Endothelial cell of umbilical vein (primary cell): ENCODE data around the gene SHFL. TPM values are rescaled to one million over a fixed set of nuclear protein-coding genes. Genes with fewer than 3 reads are reported as not detected.

Experiments used
- BruUV-seq: library from RNA; stranded (reverse); fragments of 400-500 nt; replicated peaks from 2 replicates; lab custom pipeline; 2021; lab: Mats Ljungman, UMichigan
- CTCF ChIA-PET: fragments of 300-600, 350-600 bp; sonication (Branson Sonifier 250); formaldehyde crosslinking; loops from one replicate; lab custom pipeline; 2021; ENCODE audit warnings: antibody characterized with exemption, inconsistent platforms; lab: Charles Lee
- POLR2A ChIA-PET: fragments of 300-600, 350-600 bp; sonication (Branson Sonifier 250); formaldehyde crosslinking; loops from one replicate; lab custom pipeline; 2021; ENCODE audit warnings: antibody characterized with exemption, inconsistent platforms; lab: Charles Lee
- DNase-seq: peaks from one replicate; pipeline ENCODE4 v3.0.0-alpha.2; 2011; ENCODE audit warnings: low read depth, low spot score
- FAIRE-seq: peaks from 2 replicates; lab custom pipeline; 2011; peaks lifted over from hg19 to GRCh38; lab: Jason Lieb, UNC
- H2AFZ ChIP-seq: 2 replicates; pipeline ENCODE4 v1.6.0; 2012; ENCODE audit warnings: low read depth, low read length, control low read depth, inconsistent platforms
- H3K27ac ChIP-seq: 2 replicates; pipeline ENCODE4 v1.5.1; 2011; ENCODE audit warnings: low read depth, mild to moderate bottlenecking, control low read depth, low read length, moderate library complexity; ENCODE audit not compliant: insufficient read depth
- H3K27me3 ChIP-seq, 2 experiments: 2 replicates each; pipeline versions ENCODE4 v1.6.0 to v1.6.1; 2011; ENCODE audit warnings: low read length in 2 of 2, mixed read lengths in 1 of 2; ENCODE audit not compliant: control insufficient read depth in 2 of 2, insufficient read depth in 2 of 2
- H3K36me3 ChIP-seq, 2 experiments: 2 replicates in 1 of 2; 3 replicates in 1 of 2; pipeline ENCODE4 v1.5.1; 2011; ENCODE audit warnings: low read length in 2 of 2, mild to moderate bottlenecking in 1 of 2, moderate library complexity in 1 of 2; ENCODE audit not compliant: control insufficient read depth in 2 of 2, insufficient read depth in 2 of 2; ENCODE audit errors: extremely low read depth in 1 of 2
- H3K4me1 ChIP-seq: 3 replicates; pipeline ENCODE4 v1.5.1; 2011; ENCODE audit warnings: mild to moderate bottlenecking, low read length; ENCODE audit not compliant: control insufficient read depth, insufficient read depth; ENCODE audit errors: extremely low read depth
- H3K4me2 ChIP-seq: 2 replicates; pipeline ENCODE4 v1.6.1; 2011; ENCODE audit warnings: low read length, control low read depth, mixed read lengths; ENCODE audit not compliant: insufficient read depth
- H3K4me3 ChIP-seq, 3 experiments: fragments of 200-600 bp in 1 of 3; sonication (generic), shearing (Covaris generic) in 1 of 3; replicated peaks in 1 of 3; 2 replicates each; pipeline ENCODE4 v1.5.1; 2011 to 2016; ENCODE audit warnings: control low read depth in 3 of 3, low read length in 3 of 3, mild to moderate bottlenecking in 2 of 3, inconsistent platforms in 1 of 3, low read depth in 1 of 3, moderate library complexity in 1 of 3; ENCODE audit not compliant: insufficient read depth in 1 of 3
- H3K79me2 ChIP-seq: 2 replicates; pipeline ENCODE4 v1.6.0; 2012; ENCODE audit warnings: low read length, inconsistent platforms; ENCODE audit not compliant: control insufficient read depth, insufficient read depth
- H3K9ac ChIP-seq: replicated peaks from 2 replicates; pipeline ENCODE3; 2011; ENCODE audit warnings: low read length, control low read depth; ENCODE audit not compliant: insufficient read depth; ENCODE audit errors: extremely low read depth
- H3K9me1 ChIP-seq: replicated peaks from 3 replicates; pipeline ENCODE4 v1.6.0; 2011; ENCODE audit warnings: mild to moderate bottlenecking, low read length; ENCODE audit not compliant: control insufficient read depth, insufficient read depth; ENCODE audit errors: extremely low read depth
- H3K9me3 ChIP-seq: replicated peaks from 2 replicates; pipeline ENCODE4 v1.5.1; 2012; ENCODE audit warnings: low read length, inconsistent platforms; ENCODE audit not compliant: control insufficient read depth, insufficient read depth
- H4K20me1 ChIP-seq: replicated peaks from 2 replicates; pipeline ENCODE3; 2011; ENCODE audit warnings: mild to moderate bottlenecking, low read length; ENCODE audit not compliant: control insufficient read depth, insufficient read depth; ENCODE audit errors: extremely low read depth
- CTCF ChIP-seq, 2 donors: IDR thresholded peaks; 1 replicate in 1 of 2; 2 replicates in 1 of 2; pipeline ENCODE4 v1.5.1; 2011; ENCODE audit warnings: low read length in 2 of 2, mild to moderate bottlenecking in 2 of 2, moderate library complexity in 2 of 2, control low read depth in 1 of 2, inconsistent platforms in 1 of 2, low read depth in 1 of 2; ENCODE audit not compliant: insufficient read depth in 1 of 2; ENCODE audit errors: extremely low read depth in 1 of 2
- EZH2 ChIP-seq: IDR thresholded peaks from 2 replicates; pipeline ENCODE4 v1.6.1; 2012; ENCODE audit warnings: borderline replicate concordance, low read depth, mild to moderate bottlenecking, moderate library complexity, low read length, inconsistent platforms; ENCODE audit not compliant: severe bottlenecking
- FOS ChIP-seq: IDR thresholded peaks from 2 replicates; pipeline ENCODE4 v1.6.1; 2011; ENCODE audit warnings: mild to moderate bottlenecking, low read length, moderate library complexity, borderline replicate concordance; ENCODE audit not compliant: insufficient read depth
- GATA2 ChIP-seq: IDR thresholded peaks from 2 replicates; pipeline ENCODE4 v1.7.0; 2011; ENCODE audit warnings: low read depth, mild to moderate bottlenecking, moderate library complexity, mixed read lengths, low read length; ENCODE audit not compliant: insufficient read length, insufficient read depth
- JUN ChIP-seq: IDR thresholded peaks from 2 replicates; pipeline ENCODE4 v1.6.1; 2011; ENCODE audit warnings: borderline replicate concordance, low read depth; ENCODE audit not compliant: insufficient read length, insufficient read depth
- MYC ChIP-seq: IDR thresholded peaks from one replicate; pipeline ENCODE4 v1.6.1; 2011; ENCODE audit warnings: mild to moderate bottlenecking, low read depth, low read length
- POLR2A ChIP-seq: IDR thresholded peaks from 2 replicates; pipeline ENCODE4 v1.6.1; 2012; ENCODE audit warnings: low read depth, mild to moderate bottlenecking, control low read depth, low read length
- POLR2AphosphoS5 ChIP-seq: IDR thresholded peaks from 2 replicates; pipeline ENCODE4 v1.6.1; 2012; ENCODE audit warnings: low read depth, mild to moderate bottlenecking, control low read depth, low read length, moderate library complexity; ENCODE audit not compliant: insufficient read depth
- dilution Hi-C: fragments of 300-500 bp; cut with MboI; formaldehyde crosslinking; loops from one replicate; pipeline ENCODE4 v1.15.0; 2019; ENCODE audit warnings: low sequenced_read_pairs; ENCODE audit not compliant: extremely low pct_ligation_motif_present
- intact Hi-C: fragments of 100-400 bp; cut with micrococcal nuclease; formaldehyde crosslinking; loops from one replicate; pipeline ENCODE4 v1.10.0; 2022
- polyA plus RNA-seq, 4 experiments: library from polyadenylated mRNA; depleted of rRNA in 3 of 4; stranded (reverse) in 3 of 4; unstranded in 1 of 4; fragments of >200 nt; gene quantifications; 2 replicates each; pipeline versions ENCODE4 v1.2.1 to v1.2.3, GENCODE V29; 2011 to 2012; ENCODE audit warnings: missing spikeins in 1 of 4
- total RNA-seq: library from RNA; stranded (reverse); gene quantifications from 2 replicates; pipeline ENCODE4 v1.2.3, GENCODE V29; 2021
- TF ChIP-seq, protein P1 (sequence below): IDR thresholded peaks from 2 replicates; pipeline ENCODE4 v1.6.1; 2011; ENCODE audit not compliant: insufficient read depth, insufficient read length

Gene SHFL
- total and polyA plus RNA-seq, 2 donors (not counting 3 experiments of a cell fraction or from before 2014, with no cell fraction given), result 34.4 to 36.9 TPM

DNA sequence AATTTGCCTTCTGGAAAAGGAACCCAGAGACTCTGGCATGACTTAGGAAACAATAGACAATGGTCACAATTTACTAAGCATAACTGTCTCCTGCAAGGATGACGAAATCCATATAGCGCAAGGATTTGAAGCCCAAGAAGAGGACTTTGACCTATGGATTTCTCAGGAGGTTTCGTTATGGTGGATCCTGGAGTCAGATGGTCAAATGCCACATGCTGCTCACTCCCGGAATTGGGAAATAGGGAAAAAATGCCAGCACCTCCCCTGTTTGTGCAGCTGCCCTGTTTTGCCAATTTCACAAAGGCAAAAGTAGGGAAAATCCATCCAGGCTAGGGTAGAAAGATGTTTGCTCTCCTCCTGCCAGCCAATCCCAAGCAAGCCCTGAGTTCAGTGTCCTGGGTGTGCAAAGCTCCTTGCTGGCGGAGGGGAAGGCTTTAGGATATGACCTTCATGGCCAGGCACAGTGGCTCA lies 49.5 kb upstream of the SHFL start:
- FAIRE-seq (no peak), DNase-seq (no peak)
- CTCF ChIA-PET, result no interaction called here
- H3K4me3 ChIP-seq, result no peak overlapping the region
- no peak overlapping the region for H2AFZ ChIP-seq
- POLR2A ChIA-PET, result no interaction called here
- no peaks in the 10 kb centered on the region for H4K20me1 ChIP-seq
- H3K9me1 ChIP-seq, result no peaks in the 10 kb centered on the region
- peaks cover 0 to 2% of the 10 kb centered on the region in 2 experiments for H3K27me3 ChIP-seq
- dilution Hi-C loops (no loop called here), intact Hi-C loops (no loop called here)
- BruUV-seq, result no TSS peak
- H3K27ac ChIP-seq, result no peak overlapping the region
- H3K9ac ChIP-seq, result no peak overlapping the region
- H3K79me2 ChIP-seq, result no peaks in the 10 kb centered on the region
- no peaks in the 10 kb centered on the region for H3K36me3 ChIP-seq
- no peaks in the 10 kb centered on the region for H3K9me3 ChIP-seq
- TF ChIP-seq JUN, result no peak
- no peaks in the 10 kb centered on the region for H3K4me1 ChIP-seq
- no peak overlapping the region for H3K4me2 ChIP-seq

DNA sequence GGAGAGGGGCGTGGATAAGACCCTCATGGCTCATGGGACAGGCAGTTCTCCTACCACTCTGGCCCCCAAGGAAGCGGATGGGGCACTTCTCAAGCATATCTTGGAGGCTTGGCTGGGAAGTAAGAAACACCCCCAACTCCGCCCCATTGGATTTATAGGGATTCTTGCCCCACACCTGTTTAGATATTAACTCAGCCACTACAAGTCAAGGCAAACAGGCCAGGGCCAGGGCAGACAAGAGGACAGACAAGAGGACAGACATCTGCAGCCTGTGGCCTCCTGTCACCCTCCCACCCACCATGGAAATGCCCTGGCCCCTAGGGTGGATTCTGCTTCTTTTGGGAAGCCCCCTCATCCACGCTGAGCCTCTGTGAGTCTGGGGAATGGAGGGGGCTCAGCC lies 48.8 kb upstream of the SHFL start:
- no peaks in the 10 kb centered on the region for H4K20me1 ChIP-seq
- no peak overlapping the region for H3K4me3 ChIP-seq
- no TSS peak for BruUV-seq
- POLR2A ChIA-PET, result no interaction called here
- no peaks in the 10 kb centered on the region for H3K36me3 ChIP-seq
- no peak overlapping the region for H2AFZ ChIP-seq
- CTCF ChIA-PET, result no interaction called here
- no peaks in the 10 kb centered on the region for H3K4me1 ChIP-seq
- dilution Hi-C loops (no loop called here), intact Hi-C loops (no loop called here)
- no peak for FAIRE-seq
- no peaks in the 10 kb centered on the region for H3K9me1 ChIP-seq
- no peaks in the 10 kb centered on the region for H3K9me3 ChIP-seq
- no peak for DNase-seq
- no peaks in the 10 kb centered on the region for H3K79me2 ChIP-seq
- peaks cover 0 to 2% of the 10 kb centered on the region in 2 experiments for H3K27me3 ChIP-seq
- no peak overlapping the region for H3K9ac ChIP-seq
- H3K27ac ChIP-seq, result no peak overlapping the region
- no peak overlapping the region for H3K4me2 ChIP-seq
- TF ChIP-seq FOS (no peak), POLR2A (no peak), GATA2 (no peak), MYC (no peak), CTCF (IDR thresholded peaks at IDR 0.05; ENCODE audit: extremely low read depth in 1 of 2, insufficient read depth in 1 of 2, low read depth in 1 of 2, low read length in 2 of 2) (no peak), JUN (no peak), POLR2AphosphoS5 (no peak), EZH2 (no peak)
- TF ChIP-seq, protein P1, sequence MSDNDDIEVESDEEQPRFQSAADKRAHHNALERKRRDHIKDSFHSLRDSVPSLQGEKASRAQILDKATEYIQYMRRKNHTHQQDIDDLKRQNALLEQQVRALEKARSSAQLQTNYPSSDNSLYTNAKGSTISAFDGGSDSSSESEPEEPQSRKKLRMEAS, result no peak
